Ovary (tissue), 3 donors: ENCODE results near the gene STAT3.

ENCODE experiments used
- CTCF ChIP-seq, 3 donors: fragments of 450-650 bp in 2 of 3; fragments of 200-600 bp in 1 of 3; IDR thresholded peaks; one replicate each; pipeline versions ENCODE4 v1.5.1 to v1.8.0; 2016 to 2022; ENCODE audit warnings: antibody characterized with exemption in 3 of 3, mild to moderate bottlenecking in 1 of 3
- EP300 ChIP-seq: sonication (generic); formaldehyde crosslinking; IDR thresholded peaks from one replicate; pipeline ENCODE4 v1.6.1; 2017; ENCODE audit warnings: antibody characterized with exemption
- donor health status: DM: no; HTN: no; CAD: no.

- TF ChIP-seq EP300 (no peak), CTCF (IDR thresholded peaks at IDR 0.05) (no peak)
Observed at GRCh38 chr17:42311240-42312034, 76.8 kb downstream of the STAT3 start.
